Peyer's patch (tissue), 4 donors: Measurements from ENCODE around the gene KRTCAP2. TPM values are rescaled to one million over a fixed set of nuclear protein-coding genes. Genes with fewer than 3 reads are reported as not detected.

Experiments
- DNase-seq, 3 donors: peaks; one replicate each; pipeline ENCODE4 v3.0.0-alpha.2; 2017 to 2019
- H3K27ac ChIP-seq, 4 donors: fragments of 200-600 bp; sonication (generic); one replicate each; pipeline ENCODE4 v1.5.1; 2016 to 2019
- H3K27me3 ChIP-seq, 2 donors: fragments of 200-600 bp; sonication (generic); one replicate each; pipeline ENCODE4 v1.5.1; 2019
- H3K36me3 ChIP-seq, 3 donors: fragments of 200-600 bp; sonication (generic); one replicate each; pipeline ENCODE4 v1.5.1; 2016 to 2019
- H3K4me1 ChIP-seq, 4 donors: fragments of 200-600 bp; sonication (generic); one replicate each; pipeline ENCODE4 v1.5.1; 2016 to 2019
- H3K4me3 ChIP-seq, 4 donors: fragments of 200-600 bp; sonication (generic); 1 replicate in 3 of 4; 2 replicates in 1 of 4; pipeline ENCODE4 v1.5.1; 2016 to 2019; ENCODE audit warnings: mild to moderate bottlenecking in 1 of 4
- H3K9me3 ChIP-seq, 4 donors: fragments of 200-600 bp; sonication (generic); one replicate each; pipeline ENCODE4 v1.5.1; 2016 to 2019; ENCODE audit warnings: mild to moderate bottlenecking in 1 of 4
- POLR2A ChIP-seq, 2 donors: fragments of 450-650 bp; IDR thresholded peaks; one replicate each; pipeline ENCODE4 v1.5.1; 2017; ENCODE audit warnings: antibody characterized with exemption in 2 of 2, mild to moderate bottlenecking in 2 of 2, moderate library complexity in 2 of 2
- total RNA-seq, 4 donors: library from RNA; depleted of rRNA; stranded (reverse); fragments of >200 nt; gene quantifications; one replicate each; pipeline ENCODE4 v1.1.0, GENCODE V29; 2016
- TF ChIP-seq, protein P1 (sequence below), 6 experiments: fragments of 450-650 bp in 4 of 6; fragments of 200-600 bp in 2 of 6; sonication (generic) in 1 of 6; IDR thresholded peaks; one replicate each; pipeline ENCODE4 v1.5.1; 2017 to 2019; ENCODE audit warnings: antibody characterized with exemption in 6 of 6, mild to moderate bottlenecking in 3 of 6, moderate library complexity in 1 of 6

The KRTCAP2 gene
- total RNA-seq, 4 donors from 2014 or later = 111 to 137 (median 117) TPM

DNA sequence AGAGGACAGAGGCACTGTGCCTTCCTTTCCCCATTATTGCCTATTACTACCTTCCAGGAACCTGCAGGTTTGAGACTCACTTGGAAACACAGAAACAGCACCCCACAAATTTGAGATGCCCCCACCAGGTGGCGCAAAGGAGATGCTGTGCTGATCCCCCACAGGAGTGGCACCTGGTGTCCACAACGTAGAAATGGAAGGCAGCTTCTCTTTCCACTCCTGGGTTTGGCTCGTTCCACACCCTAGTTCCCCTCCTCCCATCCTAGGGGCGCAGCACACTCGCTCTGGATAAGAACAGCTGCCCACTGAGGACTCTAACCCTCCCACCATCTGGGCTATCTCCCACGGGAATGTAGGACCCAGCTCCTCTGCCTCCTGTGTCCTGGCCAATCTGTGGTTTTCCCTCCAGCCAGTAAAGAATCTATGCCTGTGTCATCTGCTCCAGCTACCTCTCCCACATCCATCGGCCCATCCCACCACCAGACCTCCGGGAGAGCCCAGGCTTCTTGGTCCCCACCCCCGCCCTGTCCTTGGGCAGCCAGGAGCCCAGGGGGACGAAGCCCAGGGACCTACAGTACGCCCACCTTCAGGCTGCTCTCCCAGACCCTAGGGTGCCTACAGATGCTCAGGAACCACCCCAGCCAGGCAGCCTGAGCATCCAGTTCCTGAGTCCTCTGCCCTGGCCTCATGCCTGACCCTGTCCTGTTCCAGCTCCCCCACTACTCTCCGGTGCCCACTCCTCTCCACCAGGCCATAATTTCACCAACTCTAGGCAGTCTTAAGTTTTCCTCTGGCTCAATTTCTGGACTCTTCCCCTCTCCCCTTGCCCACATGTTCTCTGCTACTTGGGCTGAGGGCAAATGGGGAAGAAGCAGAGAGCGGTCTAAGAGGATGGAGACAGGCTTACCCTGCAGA, 34.0 kb upstream of the KRTCAP2 start:
- H3K9me3 ChIP-seq = no peaks in the 10 kb centered on the region
- H3K4me3 ChIP-seq = peak overlapping the region in 2 of 4 donors; percentile 7 to 63
- DNase-seq = peak; percentile 91 to 96 (median 93)

DNA sequence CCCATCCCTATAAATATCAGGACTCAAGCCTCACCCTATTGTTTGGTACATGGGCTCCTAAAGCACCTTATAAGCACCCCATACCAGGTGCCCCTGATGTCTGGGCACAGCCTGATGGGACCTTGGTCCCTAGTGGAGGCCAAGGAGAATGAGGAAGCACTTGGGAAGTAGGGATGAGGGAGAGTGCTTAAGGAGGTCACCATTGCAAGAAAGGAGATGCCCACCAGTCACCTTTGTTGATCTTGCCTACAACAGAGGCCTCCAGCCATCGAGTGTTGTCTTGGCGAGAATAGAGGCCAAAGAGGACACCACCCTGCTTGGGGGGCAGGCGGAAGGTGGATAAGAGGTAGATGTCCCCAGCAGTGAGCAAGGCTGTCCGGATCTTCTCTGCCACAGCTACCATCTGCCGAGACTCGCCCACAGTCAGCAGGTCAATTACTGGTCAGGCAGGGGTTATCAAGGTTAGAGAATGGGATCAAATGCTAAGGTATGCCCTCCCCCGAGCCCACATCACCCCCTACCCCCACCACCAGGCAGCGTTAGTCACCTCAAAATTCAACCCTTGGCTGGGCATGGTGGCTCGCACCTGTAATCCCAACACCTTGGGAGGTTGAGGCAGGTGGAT, 33.0 kb upstream of the KRTCAP2 start:
- Histone ChIP-seq H3K27ac (no peak overlapping the region), H3K4me3 (no peak overlapping the region), H3K4me1 (peaks cover 5 to 29% (median 13%) of the 10 kb centered on the region in 4 donors), H3K9me3 (no peaks in the 10 kb centered on the region), H3K27me3 (no peaks in the 10 kb centered on the region), H3K36me3 (peaks cover 0 to 3% (median 0%) of the 10 kb centered on the region in 3 donors)
- DNase-seq = no peak
- TF ChIP-seq, protein P1, sequence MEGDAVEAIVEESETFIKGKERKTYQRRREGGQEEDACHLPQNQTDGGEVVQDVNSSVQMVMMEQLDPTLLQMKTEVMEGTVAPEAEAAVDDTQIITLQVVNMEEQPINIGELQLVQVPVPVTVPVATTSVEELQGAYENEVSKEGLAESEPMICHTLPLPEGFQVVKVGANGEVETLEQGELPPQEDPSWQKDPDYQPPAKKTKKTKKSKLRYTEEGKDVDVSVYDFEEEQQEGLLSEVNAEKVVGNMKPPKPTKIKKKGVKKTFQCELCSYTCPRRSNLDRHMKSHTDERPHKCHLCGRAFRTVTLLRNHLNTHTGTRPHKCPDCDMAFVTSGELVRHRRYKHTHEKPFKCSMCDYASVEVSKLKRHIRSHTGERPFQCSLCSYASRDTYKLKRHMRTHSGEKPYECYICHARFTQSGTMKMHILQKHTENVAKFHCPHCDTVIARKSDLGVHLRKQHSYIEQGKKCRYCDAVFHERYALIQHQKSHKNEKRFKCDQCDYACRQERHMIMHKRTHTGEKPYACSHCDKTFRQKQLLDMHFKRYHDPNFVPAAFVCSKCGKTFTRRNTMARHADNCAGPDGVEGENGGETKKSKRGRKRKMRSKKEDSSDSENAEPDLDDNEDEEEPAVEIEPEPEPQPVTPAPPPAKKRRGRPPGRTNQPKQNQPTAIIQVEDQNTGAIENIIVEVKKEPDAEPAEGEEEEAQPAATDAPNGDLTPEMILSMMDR (IDR thresholded peaks at IDR 0.05) = no peak
- no peak for TF ChIP-seq POLR2A (IDR thresholded peaks at IDR 0.05)

More for the DNA sequence above, 34.0 kb upstream of the KRTCAP2 start:
- peak overlapping the region; percentile 95 to 99 (median 97) for H3K27ac ChIP-seq
- peaks cover 5 to 29% (median 13%) of the 10 kb centered on the region in 4 donors for H3K4me1 ChIP-seq
- no peaks in the 10 kb centered on the region for H3K27me3 ChIP-seq
- H3K36me3 ChIP-seq = peaks cover 0 to 3% (median 0%) of the 10 kb centered on the region in 3 donors
- TF ChIP-seq POLR2A (IDR thresholded peaks at IDR 0.05) = no peak
- TF ChIP-seq, protein P1 (IDR thresholded peaks at IDR 0.05) = peak; percentile 77 to 94 (median 92)

DNA sequence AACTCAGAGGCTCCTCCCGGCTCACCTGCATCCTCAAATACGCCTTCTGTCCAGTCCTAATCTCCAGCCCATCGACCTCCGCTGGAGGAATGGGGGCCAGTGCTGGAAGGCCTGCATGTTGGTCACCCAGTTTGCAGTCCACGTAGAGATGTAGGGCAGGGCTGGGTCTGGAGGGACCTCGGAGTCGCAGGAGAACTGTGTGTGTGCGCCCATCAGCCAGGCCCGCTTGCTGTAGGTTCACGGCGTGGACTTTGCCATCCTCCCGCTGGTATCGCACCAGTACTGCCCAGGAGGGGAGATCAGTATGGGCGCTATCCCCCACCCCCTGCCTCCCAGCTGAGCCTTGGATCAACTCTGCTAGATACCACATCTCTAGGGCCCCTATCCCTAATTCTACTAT, 31.9 kb upstream of the KRTCAP2 start:
- H3K27me3 ChIP-seq = no peaks in the 10 kb centered on the region
- no peak overlapping the region for H3K4me3 ChIP-seq
- DNase-seq = no peak
- no peaks in the 10 kb centered on the region for H3K9me3 ChIP-seq
- H3K27ac ChIP-seq = no peak overlapping the region
- TF ChIP-seq POLR2A (IDR thresholded peaks at IDR 0.05) = no peak
- TF ChIP-seq, protein P1 (IDR thresholded peaks at IDR 0.05) = no peak
- no peaks in the 10 kb centered on the region for H3K36me3 ChIP-seq
- peaks cover 5 to 27% (median 13%) of the 10 kb centered on the region in 4 donors for H3K4me1 ChIP-seq

DNA sequence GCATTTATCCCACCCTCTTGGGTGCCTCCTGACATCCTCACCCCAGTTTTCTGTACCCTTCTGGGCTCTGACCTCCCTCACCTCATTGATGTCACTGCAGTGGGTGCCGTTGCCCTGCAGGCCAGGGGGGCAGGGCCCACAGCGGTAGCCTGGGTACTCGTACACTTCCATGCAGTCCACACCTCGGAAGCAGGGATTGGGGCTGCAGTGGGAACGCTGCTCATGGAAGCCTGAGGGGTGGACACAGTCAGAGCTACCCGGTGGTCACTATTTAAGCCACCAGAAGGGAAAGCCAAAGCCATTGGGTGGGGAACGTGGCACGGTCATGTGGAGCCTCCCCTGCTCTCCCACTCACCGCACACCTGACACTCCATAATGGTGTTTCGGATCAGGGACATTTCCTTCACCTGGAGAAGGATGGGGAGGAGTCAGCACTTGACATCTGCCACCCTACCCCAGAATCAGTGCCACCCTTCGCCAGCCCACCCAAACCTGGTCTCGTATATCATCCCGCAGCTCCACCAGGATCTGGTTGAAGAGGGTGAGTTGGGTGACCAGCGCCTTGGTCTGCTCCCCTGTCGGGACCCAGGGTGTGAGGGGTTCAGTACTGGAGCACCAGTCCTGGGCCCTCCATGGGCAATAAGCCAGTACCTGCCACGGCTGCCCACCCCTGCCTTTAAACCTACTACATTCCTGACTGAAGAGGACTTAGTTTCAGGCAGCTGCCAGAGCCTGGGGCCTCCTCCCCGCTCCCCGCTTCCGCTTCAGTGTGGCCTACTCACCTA, 29.8 kb upstream of the KRTCAP2 start:
- Histone ChIP-seq H3K36me3 (no peaks in the 10 kb centered on the region), H3K9me3 (no peaks in the 10 kb centered on the region), H3K27ac (no peak overlapping the region), H3K27me3 (no peaks in the 10 kb centered on the region), H3K4me1 (peaks cover 0 to 15% (median 8%) of the 10 kb centered on the region in 4 donors), H3K4me3 (no peak overlapping the region)
- DNase-seq = no peak
- no peak for TF ChIP-seq POLR2A (IDR thresholded peaks at IDR 0.05)
- TF ChIP-seq, protein P1 (IDR thresholded peaks at IDR 0.05) = no peak

DNA sequence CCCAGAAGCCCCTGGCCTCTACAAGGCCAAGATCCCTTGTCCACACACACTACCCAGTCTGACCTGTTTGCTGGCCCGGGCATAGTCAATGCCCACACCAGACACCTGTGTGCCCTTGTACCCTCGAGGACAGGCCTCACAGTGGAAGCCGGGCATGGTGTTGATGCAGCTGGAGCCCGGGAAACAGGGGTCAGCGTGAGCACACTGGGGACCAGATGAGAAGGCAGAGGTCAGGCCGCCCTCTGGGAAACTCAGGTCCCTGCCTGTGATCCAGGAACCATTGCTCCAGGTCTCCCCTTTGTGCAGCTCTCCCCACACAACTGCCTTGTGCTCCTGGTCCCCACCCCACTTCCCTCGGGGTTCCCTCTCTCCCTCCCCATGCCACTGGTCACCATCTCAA, 29.1 kb upstream of the KRTCAP2 start:
- H3K36me3 ChIP-seq = no peaks in the 10 kb centered on the region
- H3K4me3 ChIP-seq = no peak overlapping the region
- TF ChIP-seq, protein P1 (IDR thresholded peaks at IDR 0.05) = no peak
- no peak for TF ChIP-seq POLR2A (IDR thresholded peaks at IDR 0.05)
- no peaks in the 10 kb centered on the region for H3K27me3 ChIP-seq
- peaks cover 0 to 9% (median 4%) of the 10 kb centered on the region in 4 donors for H3K4me1 ChIP-seq
- no peak for DNase-seq
- no peak overlapping the region for H3K27ac ChIP-seq
- H3K9me3 ChIP-seq = no peaks in the 10 kb centered on the region
